PC-3 (cell line): ENCODE data around the gene ACADSB.

Source experiments
- EZH2phosphoT487 ChIP-seq: fragments of 300-600 bp; sonication (generic); IDR thresholded peaks from 2 replicates; pipeline ENCODE4 v1.6.1; 2018; ENCODE audit warnings: mild to moderate bottlenecking, antibody characterized with exemption, low read length, borderline replicate concordance
- TF ChIP-seq, protein P1 (sequence below): fragments of 300-600 bp; sonication (generic); conservative IDR thresholded peaks from 2 replicates; pipeline ENCODE4 v1.5.1; 2017; ENCODE audit warnings: antibody characterized with exemption, low read depth, mild to moderate bottlenecking, low read length

DNA sequence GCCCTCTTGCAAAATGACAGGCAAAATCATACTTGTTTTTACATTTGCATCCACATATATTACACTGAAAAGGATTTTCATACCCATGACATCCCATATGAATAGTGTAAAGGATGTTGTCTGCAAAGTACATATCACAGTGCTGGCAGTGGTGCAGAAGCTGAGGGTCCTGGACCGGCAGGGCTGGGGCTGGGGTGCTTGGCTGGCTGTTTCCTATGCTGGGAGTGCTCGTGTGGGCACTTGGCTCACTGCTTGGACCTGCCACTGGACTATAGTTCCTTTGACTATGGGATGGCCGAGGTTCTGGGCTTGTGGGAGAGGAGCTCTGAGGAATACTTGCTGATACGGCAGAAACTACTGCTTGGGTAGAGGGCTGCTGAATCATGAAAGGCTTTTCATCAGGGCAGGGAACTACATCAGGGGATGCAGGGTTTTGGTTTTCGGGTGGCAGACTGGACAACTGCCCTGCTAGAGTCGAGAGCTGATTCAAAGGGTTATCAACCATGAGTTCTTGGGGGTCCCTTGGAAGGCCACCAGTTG is 14.9 kb upstream of the ACADSB start:
- TF ChIP-seq, protein P1, sequence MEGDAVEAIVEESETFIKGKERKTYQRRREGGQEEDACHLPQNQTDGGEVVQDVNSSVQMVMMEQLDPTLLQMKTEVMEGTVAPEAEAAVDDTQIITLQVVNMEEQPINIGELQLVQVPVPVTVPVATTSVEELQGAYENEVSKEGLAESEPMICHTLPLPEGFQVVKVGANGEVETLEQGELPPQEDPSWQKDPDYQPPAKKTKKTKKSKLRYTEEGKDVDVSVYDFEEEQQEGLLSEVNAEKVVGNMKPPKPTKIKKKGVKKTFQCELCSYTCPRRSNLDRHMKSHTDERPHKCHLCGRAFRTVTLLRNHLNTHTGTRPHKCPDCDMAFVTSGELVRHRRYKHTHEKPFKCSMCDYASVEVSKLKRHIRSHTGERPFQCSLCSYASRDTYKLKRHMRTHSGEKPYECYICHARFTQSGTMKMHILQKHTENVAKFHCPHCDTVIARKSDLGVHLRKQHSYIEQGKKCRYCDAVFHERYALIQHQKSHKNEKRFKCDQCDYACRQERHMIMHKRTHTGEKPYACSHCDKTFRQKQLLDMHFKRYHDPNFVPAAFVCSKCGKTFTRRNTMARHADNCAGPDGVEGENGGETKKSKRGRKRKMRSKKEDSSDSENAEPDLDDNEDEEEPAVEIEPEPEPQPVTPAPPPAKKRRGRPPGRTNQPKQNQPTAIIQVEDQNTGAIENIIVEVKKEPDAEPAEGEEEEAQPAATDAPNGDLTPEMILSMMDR, result no peak
- TF ChIP-seq EZH2phosphoT487, result no peak
